Subcutaneous abdominal adipose tissue (tissue), 5 donors: Measurements from ENCODE around the gene DDIT4.
"Not testable (repeated sequence)": the region's sequence is repeated elsewhere in the genome, so short reads cannot be mapped to it uniquely, and the experiment has no call there.

ENCODE experiments used
- H3K27ac ChIP-seq: one replicate; pipeline ENCODE4 v1.7.0; 2013; ENCODE audit warnings: low read depth, mild to moderate bottlenecking, inconsistent platforms, low read length, moderate library complexity
- H3K27me3 ChIP-seq, 5 donors: one replicate each; pipeline ENCODE4 v1.7.0; 2013; ENCODE audit warnings: low read length in 5 of 5, inconsistent platforms in 1 of 5; ENCODE audit not compliant: control insufficient read depth in 5 of 5, insufficient read depth in 4 of 5
- H3K36me3 ChIP-seq, 5 donors: one replicate each; pipeline ENCODE4 v1.7.0; 2013; ENCODE audit warnings: low read length in 5 of 5; ENCODE audit not compliant: control insufficient read depth in 5 of 5, insufficient read depth in 5 of 5
- H3K4me1 ChIP-seq, 5 donors: one replicate each; pipeline ENCODE4 v1.7.0; 2013; ENCODE audit warnings: low read length in 5 of 5, mild to moderate bottlenecking in 3 of 5, moderate library complexity in 1 of 5; ENCODE audit not compliant: control insufficient read depth in 5 of 5, insufficient read depth in 5 of 5
- H3K4me3 ChIP-seq, 5 donors: one replicate each; pipeline ENCODE4 v1.7.0; 2013; ENCODE audit warnings: low read length in 5 of 5, low read depth in 1 of 5
- H3K9ac ChIP-seq, 5 donors: one replicate each; pipeline ENCODE4 v1.7.0; 2013; ENCODE audit warnings: low read length in 5 of 5, mild to moderate bottlenecking in 4 of 5, moderate library complexity in 3 of 5
- H3K9me3 ChIP-seq, 5 donors: one replicate each; pipeline ENCODE4 v1.7.0; 2013; ENCODE audit warnings: low read length in 5 of 5; ENCODE audit not compliant: control insufficient read depth in 5 of 5
- donor health status: healthy.
- donor health status: healthy.
- donor health status: healthy.
- donor health status: healthy.
- donor health status: healthy.

The DDIT4 gene

DNA sequence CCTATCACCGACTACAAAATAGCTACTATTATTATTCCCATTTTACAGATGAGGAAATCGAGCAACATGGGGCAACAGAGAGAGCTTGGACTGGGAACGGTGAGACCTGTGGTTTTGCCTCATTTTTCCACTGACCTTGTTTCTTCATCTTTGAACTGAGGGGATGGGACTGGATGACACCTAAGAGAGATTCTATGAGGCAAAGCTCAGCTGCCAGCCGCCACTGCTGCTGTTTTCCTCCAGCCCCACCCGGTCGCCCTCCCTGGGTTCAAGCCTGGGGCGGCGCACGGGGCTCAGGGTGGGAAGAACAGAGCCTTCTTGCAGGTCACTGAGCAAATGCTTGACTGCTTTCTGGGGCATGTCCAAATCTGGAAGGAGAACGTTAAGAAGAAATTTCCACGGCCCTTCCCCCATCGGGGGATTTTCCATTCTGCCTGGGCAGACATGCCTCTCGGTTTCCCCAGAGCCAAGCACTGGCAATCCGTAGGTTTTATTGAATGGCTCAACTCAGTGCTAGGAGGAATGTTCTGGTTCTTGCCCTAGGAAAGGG lies 12.3 kb downstream of the DDIT4 start:
- no peaks in the 10 kb centered on the region for H3K27me3 ChIP-seq
- no peak overlapping the region for H3K9ac ChIP-seq
- no peak overlapping the region for H3K27ac ChIP-seq
- peaks cover 0 to 14% (median 13%) of the 10 kb centered on the region in 5 donors for H3K4me1 ChIP-seq
- H3K4me3 ChIP-seq: no peak overlapping the region
- no peaks in the 10 kb centered on the region for H3K9me3 ChIP-seq
- no peaks in the 10 kb centered on the region for H3K36me3 ChIP-seq

DNA sequence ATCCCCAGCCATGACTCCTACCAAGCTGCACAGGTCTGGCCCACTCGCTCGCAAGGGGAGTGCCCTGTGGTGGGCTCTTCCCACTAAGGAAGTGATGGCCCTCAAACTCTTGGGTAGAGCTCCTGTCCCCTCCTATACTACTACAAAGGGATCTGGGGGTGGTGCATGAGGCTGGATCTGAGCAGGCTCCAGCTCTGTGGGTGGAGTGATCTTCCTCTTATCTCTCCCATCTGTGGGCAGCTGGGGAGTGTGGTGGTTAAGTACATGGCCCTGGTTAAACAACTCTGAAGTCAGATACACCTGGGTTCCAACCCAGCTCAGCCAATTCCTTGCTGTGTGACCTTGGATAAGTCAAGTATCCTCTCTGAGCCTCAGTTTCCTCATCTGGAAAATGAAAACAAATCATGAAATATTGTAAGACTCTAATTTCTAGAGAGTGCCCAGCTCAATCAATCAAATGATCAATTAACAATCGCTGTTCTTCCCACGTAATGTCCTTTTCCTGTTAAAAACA lies 17.4 kb downstream of the DDIT4 start:
- H3K27me3 ChIP-seq: no peaks in the 10 kb centered on the region
- H3K4me1 ChIP-seq: peaks cover 0 to 12% (median 10%) of the 10 kb centered on the region in 5 donors
- no peak overlapping the region for H3K9ac ChIP-seq
- H3K36me3 ChIP-seq: no peaks in the 10 kb centered on the region
- H3K27ac ChIP-seq: no peak overlapping the region
- H3K9me3 ChIP-seq: no peaks in the 10 kb centered on the region
- H3K4me3 ChIP-seq: no peak overlapping the region

DNA sequence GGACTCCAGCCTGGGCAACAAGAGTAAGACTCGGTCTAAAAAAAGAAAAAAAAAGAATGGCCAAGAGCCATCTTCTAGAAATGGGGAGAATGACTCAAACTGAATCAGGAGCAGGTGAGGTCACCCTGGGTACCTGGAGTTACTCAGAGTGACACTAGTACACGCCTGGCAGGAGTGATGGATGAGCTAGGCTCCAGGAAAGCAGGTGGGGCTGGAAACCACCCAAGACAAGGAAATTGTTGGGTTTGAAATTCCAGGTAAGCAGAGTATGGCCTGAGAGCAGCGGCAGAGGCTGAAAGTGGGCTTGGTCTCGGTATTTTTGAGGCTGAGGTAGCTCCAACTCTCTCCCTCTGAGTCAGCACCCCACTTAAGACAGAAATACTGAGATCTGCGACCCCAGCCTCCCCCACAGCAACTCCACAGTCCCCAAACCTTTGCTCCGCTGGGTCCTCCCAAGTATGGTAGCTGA lies 18.5 kb downstream of the DDIT4 start:
- no peak overlapping the region for H3K27ac ChIP-seq
- H3K9ac ChIP-seq: no peak overlapping the region
- no peak overlapping the region for H3K4me3 ChIP-seq
- no peaks in the 10 kb centered on the region for H3K9me3 ChIP-seq
- H3K4me1 ChIP-seq: peaks cover under 1 to 9% (median 3%) of the 10 kb centered on the region in 5 donors
- H3K27me3 ChIP-seq: peaks cover 0 to under 1% (median 0%) of the 10 kb centered on the region in 5 donors
- no peaks in the 10 kb centered on the region for H3K36me3 ChIP-seq

DNA sequence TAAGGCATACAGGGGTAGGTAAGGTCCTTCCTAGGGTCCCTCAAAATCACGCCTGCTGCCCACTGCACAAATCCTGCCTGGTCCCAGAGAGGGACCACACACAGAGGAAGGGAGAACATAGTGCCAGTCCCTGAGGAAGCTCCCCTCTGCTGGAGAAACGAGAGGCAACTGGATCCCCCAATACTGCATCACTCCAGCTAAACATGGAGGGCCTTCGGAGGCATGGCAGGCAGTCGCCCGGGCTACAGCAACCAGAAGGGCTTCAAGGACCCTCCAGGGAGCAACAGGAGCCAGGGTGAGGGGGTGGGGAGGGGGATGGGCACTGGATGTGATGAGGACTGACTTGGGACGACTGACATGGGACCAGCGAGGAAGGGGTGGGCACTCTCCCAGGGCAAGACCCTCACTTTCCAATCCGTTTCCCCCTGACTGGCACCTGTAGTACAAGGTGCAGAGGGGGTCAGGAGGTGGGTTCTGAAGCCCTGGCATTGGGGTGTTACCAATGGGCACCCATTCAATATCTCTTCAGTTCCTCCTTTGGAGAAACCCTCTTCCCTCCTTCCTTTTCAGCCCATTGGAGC lies 21.7 kb downstream of the DDIT4 start:
- Histone ChIP-seq H3K27me3 (peaks cover 0 to 3% (median 0%) of the 10 kb centered on the region in 5 donors), H3K9me3 (no peaks in the 10 kb centered on the region), H3K9ac (no peak overlapping the region), H3K4me1 (peaks cover 8 to 19% (median 13%) of the 10 kb centered on the region in 5 donors), H3K27ac (peak overlapping the region; percentile 11), H3K4me3 (no peak overlapping the region), H3K36me3 (no peaks in the 10 kb centered on the region)

DNA sequence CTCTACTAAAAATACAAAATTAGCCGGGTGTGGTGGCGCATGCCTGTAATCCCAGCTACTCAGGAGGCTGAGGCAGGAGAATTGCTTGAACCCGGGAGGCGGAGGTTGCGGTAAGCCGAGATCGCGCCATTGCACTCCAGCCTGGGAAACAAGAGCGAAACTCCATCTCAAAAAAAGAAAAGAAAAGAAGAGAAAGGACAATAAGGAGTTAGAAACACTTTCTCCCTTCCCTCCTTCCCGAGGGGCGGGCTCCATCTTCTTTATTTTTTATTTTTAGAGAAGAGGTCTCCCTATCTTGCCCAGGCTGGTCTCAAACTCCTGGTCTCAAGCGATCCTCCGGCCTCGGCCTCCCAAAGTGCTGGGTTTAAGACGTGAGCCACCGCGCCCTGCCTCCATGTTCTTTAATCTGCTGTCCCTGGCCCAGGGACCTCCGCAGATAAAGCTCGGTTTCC lies 23.1 kb downstream of the DDIT4 start:
- Histone ChIP-seq H3K4me3 (peak overlapping the region; percentile 66 to 79 (median 75)), H3K9ac (peak overlapping the region in 1 of 5 donors; percentile 20)

DNA sequence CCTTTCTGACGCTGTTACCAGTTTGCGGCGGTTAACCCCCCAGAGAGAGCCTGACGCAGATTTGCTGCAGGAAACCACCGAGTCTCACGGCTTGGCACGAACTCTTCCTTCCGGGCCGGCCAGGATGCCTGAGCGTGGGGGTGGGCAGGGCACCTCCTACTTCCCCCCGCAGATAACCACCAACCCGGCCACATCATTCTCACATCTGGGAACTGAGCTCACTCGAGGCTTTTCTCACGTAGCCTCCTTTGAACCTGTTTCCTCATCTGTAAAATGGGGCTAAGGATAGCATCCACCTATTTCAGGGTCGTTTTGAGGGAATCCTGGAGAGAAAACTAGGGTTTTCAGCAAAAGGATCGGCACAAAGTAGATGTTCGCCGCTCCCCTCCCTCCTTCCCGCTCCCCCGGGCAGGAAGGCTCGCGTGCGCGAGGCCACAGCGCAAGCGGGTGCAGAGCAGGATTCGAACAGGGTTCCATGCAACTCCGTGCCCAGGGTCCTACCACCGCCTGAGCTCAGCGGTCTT lies 23.6 kb downstream of the DDIT4 start:
- Histone ChIP-seq H3K9ac (peak overlapping the region; percentile 63 to 88 (median 81)), H3K4me1 (peaks cover 8 to 19% (median 13%) of the 10 kb centered on the region in 5 donors), H3K9me3 (no peaks in the 10 kb centered on the region), H3K36me3 (no peaks in the 10 kb centered on the region), H3K27ac (peak overlapping the region; percentile 97), H3K4me3 (peak overlapping the region; percentile 66 to 79 (median 75)), H3K27me3 (peaks cover 0 to 3% (median 0%) of the 10 kb centered on the region in 5 donors)

More for the DNA sequence above, 23.1 kb downstream of the DDIT4 start:
- not testable (repeated sequence) for H3K36me3 ChIP-seq, H3K27me3 ChIP-seq, H3K9me3 ChIP-seq
- Histone ChIP-seq H3K4me1 (peaks cover 8 to 19% (median 13%) of the 10 kb centered on the region in 5 donors), H3K27ac (peak overlapping the region; percentile 97)

DNA sequence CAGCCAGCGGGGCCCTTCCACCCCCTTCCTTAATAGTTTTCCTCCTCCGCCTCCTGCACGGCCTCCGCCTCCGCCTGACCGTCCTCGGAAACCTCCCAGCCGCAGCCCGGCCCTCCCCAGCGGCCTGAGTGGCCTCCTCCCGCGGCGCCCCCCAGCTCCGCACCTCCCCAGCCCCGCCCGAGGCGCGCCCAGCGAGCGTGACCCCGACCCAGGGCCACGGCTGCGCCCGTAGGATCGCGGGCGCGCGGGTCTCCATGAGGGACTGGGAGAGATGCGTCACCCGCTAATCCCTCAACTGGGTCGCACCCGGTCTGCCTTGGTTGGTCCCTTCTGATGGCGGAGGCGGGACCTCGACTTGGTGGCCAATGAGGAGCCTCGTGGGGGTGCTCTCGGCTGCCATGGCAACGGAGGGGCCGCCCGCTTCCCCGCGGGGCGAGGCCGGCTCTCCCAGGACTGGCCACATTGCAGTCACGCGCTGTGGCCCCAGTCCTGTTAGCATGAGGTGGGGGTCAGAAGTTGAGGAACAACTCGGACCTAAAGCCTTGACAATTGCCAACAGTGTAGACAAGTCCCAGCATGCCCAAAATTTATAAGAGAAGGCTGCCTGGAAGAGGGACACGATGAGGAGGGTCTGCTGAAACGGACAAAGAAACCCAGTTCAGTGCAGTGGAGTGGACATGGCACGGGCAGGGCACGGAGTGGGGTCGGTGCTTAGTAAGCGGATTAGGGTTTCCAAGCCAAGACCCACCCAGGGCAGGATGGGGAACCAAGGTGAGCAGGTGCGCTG lies 24.3 kb downstream of the DDIT4 start:
- H3K27me3 ChIP-seq: peaks cover 0 to 3% (median 0%) of the 10 kb centered on the region in 5 donors
- no peaks in the 10 kb centered on the region for H3K36me3 ChIP-seq
- H3K4me1 ChIP-seq: peaks cover 8 to 19% (median 13%) of the 10 kb centered on the region in 5 donors
- peak overlapping the region; percentile 66 to 79 (median 75) for H3K4me3 ChIP-seq
- peak overlapping the region; percentile 97 for H3K27ac ChIP-seq
- H3K9ac ChIP-seq: peak overlapping the region; percentile 63 to 88 (median 81)
- no peaks in the 10 kb centered on the region for H3K9me3 ChIP-seq

DNA sequence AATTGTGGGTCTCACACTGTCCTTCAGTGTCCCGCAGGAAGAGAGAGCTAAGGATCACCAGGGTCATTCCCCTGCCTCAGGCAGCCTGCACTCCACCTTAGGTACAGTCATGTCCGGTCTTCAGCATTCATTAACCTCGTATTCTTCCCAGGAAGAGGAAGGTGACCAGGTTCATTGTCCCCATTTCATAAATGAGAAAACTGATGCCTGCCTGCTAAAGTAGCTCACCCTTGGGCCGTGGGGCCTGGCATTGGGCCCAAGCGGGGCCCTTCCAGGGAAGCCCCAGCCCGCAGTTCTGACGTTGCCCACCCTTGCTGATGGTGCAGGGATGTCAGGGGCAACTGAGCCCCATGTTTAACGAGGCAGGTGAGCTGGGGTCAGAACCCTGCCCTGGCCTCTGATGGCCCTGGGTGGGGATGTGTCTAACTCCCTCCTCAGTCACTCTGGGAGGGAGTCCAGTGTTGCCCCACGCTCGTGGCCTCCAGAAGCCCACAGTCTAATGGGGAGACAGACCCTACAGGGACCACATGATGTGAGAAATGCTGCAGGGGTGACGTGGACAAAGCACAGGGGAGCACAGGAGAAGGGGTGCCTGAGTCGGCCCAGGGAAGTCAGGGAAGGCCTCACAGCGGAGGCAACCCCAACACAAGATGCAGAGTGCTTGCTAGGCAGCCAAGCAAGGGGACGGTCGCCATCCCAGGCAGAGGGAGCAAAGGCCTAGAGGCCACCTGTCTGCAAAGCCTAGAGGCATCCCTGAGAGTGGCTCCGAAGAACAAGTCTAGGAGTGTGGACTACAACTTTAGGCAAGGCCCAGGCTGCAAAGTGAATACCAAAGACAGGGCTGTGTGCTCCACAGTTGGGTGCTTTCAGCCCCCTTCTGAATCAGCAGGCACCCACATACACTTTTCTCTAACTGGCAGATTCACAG lies 25.1 kb downstream of the DDIT4 start:
- no peaks in the 10 kb centered on the region for H3K36me3 ChIP-seq
- peaks cover 8 to 19% (median 13%) of the 10 kb centered on the region in 5 donors for H3K4me1 ChIP-seq
- H3K27me3 ChIP-seq: peaks cover 0 to 3% (median 0%) of the 10 kb centered on the region in 5 donors
- H3K27ac ChIP-seq: peak overlapping the region; percentile 97
- no peak overlapping the region for H3K4me3 ChIP-seq
- H3K9me3 ChIP-seq: no peaks in the 10 kb centered on the region
- peak overlapping the region in 2 of 5 donors; percentile 12 to 33 for H3K9ac ChIP-seq
